Lower lobe of right lung (tissue), 2 donors: Measurements from ENCODE around the gene ACOT11. TPM values are rescaled to one million over a fixed set of nuclear protein-coding genes. Genes with fewer than 3 reads are reported as not detected.
A peak's percentile ranks its signal among the peaks of the same experiment; 100 is the strongest.

Experiments
- ATAC-seq, 2 donors: fragments of 200-7000 bp; cut with Tn5 transposase; one replicate each; pipeline ENCODE4 v1.9.1; 2020 to 2022; ENCODE audit warnings: mild to moderate bottlenecking in 2 of 2, moderate library complexity in 2 of 2
- DNase-seq: peaks from one replicate; pipeline ENCODE4 v3.0.0-alpha.2; 2020
- H3K27ac ChIP-seq: fragments of 200-600 bp; one replicate; pipeline ENCODE4 v1.8.0; 2022
- H3K27me3 ChIP-seq: fragments of 200-600 bp; one replicate; pipeline ENCODE4 v1.8.0; 2022; ENCODE audit warnings: low read depth
- H3K36me3 ChIP-seq: fragments of 200-600 bp; one replicate; pipeline ENCODE4 v1.8.0; 2022; ENCODE audit warnings: mild to moderate bottlenecking
- H3K4me1 ChIP-seq: fragments of 200-600 bp; one replicate; pipeline ENCODE4 v1.8.0; 2022
- H3K4me3 ChIP-seq: fragments of 200-600 bp; one replicate; pipeline ENCODE4 v1.8.0; 2022; ENCODE audit warnings: mild to moderate bottlenecking
- H3K9me3 ChIP-seq: fragments of 200-600 bp; one replicate; pipeline ENCODE4 v1.8.0; 2022
- intact Hi-C: fragments of 100-400 bp; cut with DNase I; formaldehyde crosslinking; loops from one replicate; pipeline ENCODE4 v1.11.0; 2022
- total RNA-seq: library from RNA; stranded (reverse); fragmentation: NEBNext Ultra II Directional; extraction: Animal tissue kit (Norgen Biotek cat#: 25700); gene quantifications from one replicate; pipeline ENCODE4 v1.2.1, GENCODE V29; 2021
- TF ChIP-seq, protein P1 (sequence below): fragments of 200-600 bp; IDR thresholded peaks from one replicate; pipeline ENCODE4 v1.8.0; 2022; ENCODE audit warnings: antibody characterized with exemption, mild to moderate bottlenecking
- donor health status: DM: no; HTN: yes; CAD: no; lungs with severe emphysema.

ACOT11 gene
- total RNA-seq, 1 donor from 2014 or later, result 5.0 TPM

DNA sequence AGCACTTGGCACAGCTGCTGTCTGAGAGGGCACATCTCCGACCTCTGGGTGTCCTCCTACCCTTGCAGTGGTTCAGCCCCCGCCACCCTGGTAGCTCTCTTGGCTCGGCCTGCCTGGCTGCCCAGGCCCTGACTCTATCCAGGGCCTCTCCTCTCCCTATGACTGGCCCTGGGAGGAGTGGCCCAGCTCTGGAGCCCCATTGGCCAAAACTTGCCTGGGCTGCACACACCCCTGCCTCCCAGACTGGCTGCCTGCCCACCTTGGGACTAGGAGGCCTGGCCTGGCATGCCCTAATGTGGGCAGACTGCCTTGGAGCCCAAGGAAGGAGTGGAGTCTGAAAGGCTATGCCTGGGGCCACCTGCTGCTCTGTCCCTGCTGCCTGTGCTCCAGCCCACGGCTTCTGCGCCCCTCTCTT is 33.6 kb downstream of the ACOT11 start:
- Histone ChIP-seq H3K9me3 (no peaks in the 10 kb centered on the region), H3K27me3 (no peaks in the 10 kb centered on the region), H3K27ac (peak overlapping the region; percentile 74), H3K36me3 (no peaks in the 10 kb centered on the region), H3K4me1 (peaks cover 5% of the 10 kb centered on the region), H3K4me3 (no peak overlapping the region)
- intact Hi-C loops, result no loop called here
- TF ChIP-seq, protein P1, sequence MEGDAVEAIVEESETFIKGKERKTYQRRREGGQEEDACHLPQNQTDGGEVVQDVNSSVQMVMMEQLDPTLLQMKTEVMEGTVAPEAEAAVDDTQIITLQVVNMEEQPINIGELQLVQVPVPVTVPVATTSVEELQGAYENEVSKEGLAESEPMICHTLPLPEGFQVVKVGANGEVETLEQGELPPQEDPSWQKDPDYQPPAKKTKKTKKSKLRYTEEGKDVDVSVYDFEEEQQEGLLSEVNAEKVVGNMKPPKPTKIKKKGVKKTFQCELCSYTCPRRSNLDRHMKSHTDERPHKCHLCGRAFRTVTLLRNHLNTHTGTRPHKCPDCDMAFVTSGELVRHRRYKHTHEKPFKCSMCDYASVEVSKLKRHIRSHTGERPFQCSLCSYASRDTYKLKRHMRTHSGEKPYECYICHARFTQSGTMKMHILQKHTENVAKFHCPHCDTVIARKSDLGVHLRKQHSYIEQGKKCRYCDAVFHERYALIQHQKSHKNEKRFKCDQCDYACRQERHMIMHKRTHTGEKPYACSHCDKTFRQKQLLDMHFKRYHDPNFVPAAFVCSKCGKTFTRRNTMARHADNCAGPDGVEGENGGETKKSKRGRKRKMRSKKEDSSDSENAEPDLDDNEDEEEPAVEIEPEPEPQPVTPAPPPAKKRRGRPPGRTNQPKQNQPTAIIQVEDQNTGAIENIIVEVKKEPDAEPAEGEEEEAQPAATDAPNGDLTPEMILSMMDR, result no peak
- ATAC-seq (peak; percentile 96 to 99), DNase-seq (peak; percentile 94)

DNA sequence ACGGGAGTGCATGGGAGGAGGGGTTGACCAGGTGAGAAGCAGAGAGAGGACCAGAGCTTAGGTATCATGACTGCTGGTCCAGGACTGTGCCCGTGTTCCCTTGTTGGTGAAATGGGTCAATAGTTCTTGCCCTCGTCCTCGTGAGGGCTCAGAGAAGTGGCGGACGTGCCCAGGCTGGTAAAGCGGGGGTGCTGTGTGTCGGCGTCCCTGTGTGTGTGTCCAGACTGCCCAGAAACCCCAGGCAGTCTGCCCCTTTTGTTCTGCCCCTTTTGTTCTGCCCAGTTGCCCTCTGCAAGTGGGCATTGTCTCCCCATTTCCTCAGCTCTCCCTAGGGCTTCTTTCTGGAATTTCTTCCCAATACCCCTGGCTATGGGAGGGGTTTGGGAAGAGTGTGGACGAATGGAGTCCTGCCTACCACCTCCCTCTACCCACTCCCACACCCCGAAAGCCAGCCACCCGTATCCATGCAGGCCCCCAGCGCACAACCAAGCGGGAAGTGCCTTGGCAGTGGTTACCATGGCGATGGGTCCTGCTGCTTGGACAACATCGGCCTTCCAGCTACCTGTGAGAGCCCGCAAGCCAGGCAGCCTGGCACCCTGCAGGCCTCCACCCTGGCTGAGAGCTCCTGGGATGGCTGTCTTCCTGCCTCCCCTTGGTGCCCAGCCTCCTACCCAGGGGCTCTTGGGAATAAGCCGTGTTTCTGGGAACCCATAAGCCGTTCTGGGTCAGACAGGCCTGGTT is 34.7 kb downstream of the ACOT11 start:
- Histone ChIP-seq H3K4me1 (peaks cover 5% of the 10 kb centered on the region), H3K4me3 (no peak overlapping the region), H3K27me3 (no peaks in the 10 kb centered on the region), H3K9me3 (no peaks in the 10 kb centered on the region), H3K36me3 (no peaks in the 10 kb centered on the region), H3K27ac (no peak overlapping the region)
- intact Hi-C loops, result no loop called here
- DNase-seq, result no peak
- no peak for ATAC-seq
- TF ChIP-seq, protein P1, result no peak

DNA sequence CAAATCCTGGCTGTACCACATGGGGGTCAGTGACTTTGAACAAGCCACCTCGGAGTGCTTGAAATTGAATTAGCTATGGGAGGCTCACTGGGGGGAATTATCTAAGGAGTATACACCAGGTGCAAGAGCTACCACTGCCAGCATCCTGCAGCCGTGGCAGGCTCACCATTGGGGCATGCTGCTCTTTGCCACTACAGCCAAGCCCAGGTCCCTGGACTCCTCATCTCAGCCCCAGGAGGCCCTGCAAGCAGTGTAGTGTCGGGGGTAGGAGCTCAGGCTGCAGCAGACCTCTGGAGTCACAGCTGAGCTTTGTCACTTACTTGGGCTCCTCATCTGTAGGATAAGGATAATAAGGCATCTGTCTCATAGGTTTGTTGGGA is 35.3 kb downstream of the ACOT11 start:
- Histone ChIP-seq H3K4me3 (no peak overlapping the region), H3K27me3 (no peaks in the 10 kb centered on the region), H3K4me1 (peaks cover 5% of the 10 kb centered on the region), H3K36me3 (no peaks in the 10 kb centered on the region), H3K9me3 (no peaks in the 10 kb centered on the region), H3K27ac (no peak overlapping the region)
- DNase-seq (no peak), ATAC-seq (no peak)
- intact Hi-C loops, result no loop called here
- TF ChIP-seq, protein P1, result no peak

DNA sequence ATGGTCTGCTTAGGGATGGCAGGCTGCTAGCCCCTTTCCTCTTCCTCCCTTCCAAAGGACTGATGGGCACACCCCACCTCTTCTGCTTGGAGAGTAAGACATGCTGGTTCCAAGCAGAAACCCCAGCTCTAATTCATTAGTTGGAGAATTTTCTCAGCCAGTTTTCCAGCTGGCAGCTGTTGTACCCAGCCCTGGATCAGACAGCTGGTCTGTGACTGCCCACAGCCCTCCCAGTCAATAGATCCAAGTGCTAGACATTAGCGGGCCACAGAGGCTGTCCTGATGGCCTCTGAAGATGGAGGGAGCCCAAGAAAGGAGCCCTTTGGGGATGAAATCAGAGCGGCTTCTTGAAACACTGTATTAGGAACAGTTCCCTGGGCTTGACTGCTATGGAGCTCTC is 35.8 kb downstream of the ACOT11 start:
- ATAC-seq (no peak), DNase-seq (no peak)
- Histone ChIP-seq H3K4me3 (no peak overlapping the region), H3K4me1 (peaks cover 5% of the 10 kb centered on the region), H3K9me3 (no peaks in the 10 kb centered on the region), H3K27me3 (no peaks in the 10 kb centered on the region), H3K27ac (no peak overlapping the region), H3K36me3 (no peaks in the 10 kb centered on the region)
- intact Hi-C loops, result no loop called here
- TF ChIP-seq, protein P1, result no peak

DNA sequence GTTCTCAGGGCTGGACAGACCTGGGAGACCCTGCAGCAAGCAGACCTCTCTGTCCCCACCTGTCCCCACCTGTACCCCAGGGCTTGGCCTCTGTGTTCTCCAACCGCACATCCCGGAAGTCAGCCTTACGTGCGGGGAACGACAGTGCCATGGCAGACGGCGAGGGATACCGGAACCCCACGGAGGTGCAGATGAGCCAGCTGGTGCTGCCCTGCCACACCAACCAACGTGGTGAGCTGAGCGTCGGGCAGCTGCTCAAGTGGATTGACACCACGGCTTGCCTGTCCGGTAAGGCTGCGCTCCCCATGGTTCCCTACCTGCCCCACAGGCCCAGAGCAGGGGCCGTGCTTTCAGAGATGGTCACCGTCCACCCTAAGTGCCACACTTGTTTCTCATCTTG is 36.5 kb downstream of the ACOT11 start:
- Histone ChIP-seq H3K4me1 (peaks cover 5% of the 10 kb centered on the region), H3K27ac (no peak overlapping the region), H3K4me3 (no peak overlapping the region), H3K27me3 (no peaks in the 10 kb centered on the region), H3K9me3 (no peaks in the 10 kb centered on the region), H3K36me3 (no peaks in the 10 kb centered on the region)
- DNase-seq, result no peak
- intact Hi-C loops, result no loop called here
- TF ChIP-seq, protein P1, result no peak
- no peak for ATAC-seq
